Esophagus muscularis mucosa (tissue), 4 donors: ENCODE data around the gene SNED1. TPM values are rescaled to one million over a fixed set of nuclear protein-coding genes. Genes with fewer than 3 reads are reported as not detected.

Experiments used
- DNase-seq: peaks from one replicate; pipeline ENCODE4 v3.0.0-alpha.2; 2017; ENCODE audit errors: extremely low spot score
- H3K27ac ChIP-seq, 4 donors: fragments of 200-600 bp; sonication (generic); replicated peaks in 1 of 4; 1 replicate in 3 of 4; 2 replicates in 1 of 4; pipeline ENCODE4 v1.5.1; 2016 to 2019; ENCODE audit warnings: mild to moderate bottlenecking in 1 of 4
- H3K27me3 ChIP-seq, 4 donors: fragments of 200-600 bp; sonication (generic); one replicate each; pipeline versions ENCODE4 v1.5.1 to v1.6.0; 2016 to 2019
- H3K36me3 ChIP-seq, 4 donors: fragments of 200-600 bp; sonication (generic); one replicate each; pipeline ENCODE4 v1.5.1; 2016 to 2019
- H3K4me1 ChIP-seq, 4 donors: fragments of 200-600 bp; sonication (generic); one replicate each; pipeline ENCODE4 v1.5.1; 2016 to 2019
- H3K4me3 ChIP-seq, 4 donors: fragments of 200-600 bp; sonication (generic); 1 replicate in 2 of 4; 2 replicates in 2 of 4; pipeline ENCODE4 v1.5.1; 2016 to 2019; ENCODE audit warnings: mild to moderate bottlenecking in 4 of 4, moderate library complexity in 1 of 4
- H3K9me3 ChIP-seq, 4 donors: fragments of 200-600 bp; sonication (generic); 1 replicate in 3 of 4; 2 replicates in 1 of 4; pipeline ENCODE4 v1.5.1; 2016 to 2019
- EP300 ChIP-seq: sonication (generic); formaldehyde crosslinking; IDR thresholded peaks from one replicate; pipeline ENCODE4 v1.6.1; 2017; ENCODE audit warnings: antibody characterized with exemption
- POLR2A ChIP-seq: fragments of 450-650 bp; IDR thresholded peaks from one replicate; pipeline ENCODE4 v1.6.1; 2017; ENCODE audit warnings: antibody characterized with exemption, moderate library complexity, mild to moderate bottlenecking, low read depth
- POLR2AphosphoS5 ChIP-seq, 2 donors: sonication (generic); formaldehyde crosslinking; IDR thresholded peaks; one replicate each; pipeline ENCODE4 v1.6.1; 2017; ENCODE audit warnings: antibody characterized with exemption in 2 of 2
- WGBS: methylation state at CpG from one replicate; pipeline ENCODE4 v1.1.5; 2018; 5-methylcytosine and 5-hydroxymethylcytosine counted together
- intact Hi-C: fragments of 100-400 bp; cut with DNase I; formaldehyde crosslinking; loops from one replicate; pipeline ENCODE4 v1.15.1; 2023
- total RNA-seq, 4 donors: library from RNA; depleted of rRNA; stranded (reverse); fragments of >200 nt; gene quantifications; one replicate each; pipeline versions ENCODE4 v1.1.0 to v1.2.1, GENCODE V29; 2016
- TF ChIP-seq, protein P1 (sequence below), 3 experiments: fragments of 200-600 bp in 2 of 3; fragments of 450-650 bp in 1 of 3; sonication (generic) in 2 of 3; IDR thresholded peaks; one replicate each; pipeline ENCODE4 v1.5.1; 2017 to 2019; ENCODE audit warnings: antibody characterized with exemption in 3 of 3, mild to moderate bottlenecking in 2 of 3, moderate library complexity in 1 of 3

Gene SNED1
- total RNA-seq, 4 donors from 2014 or later, result 7.3 to 14.1 (median 11.6) TPM

DNA sequence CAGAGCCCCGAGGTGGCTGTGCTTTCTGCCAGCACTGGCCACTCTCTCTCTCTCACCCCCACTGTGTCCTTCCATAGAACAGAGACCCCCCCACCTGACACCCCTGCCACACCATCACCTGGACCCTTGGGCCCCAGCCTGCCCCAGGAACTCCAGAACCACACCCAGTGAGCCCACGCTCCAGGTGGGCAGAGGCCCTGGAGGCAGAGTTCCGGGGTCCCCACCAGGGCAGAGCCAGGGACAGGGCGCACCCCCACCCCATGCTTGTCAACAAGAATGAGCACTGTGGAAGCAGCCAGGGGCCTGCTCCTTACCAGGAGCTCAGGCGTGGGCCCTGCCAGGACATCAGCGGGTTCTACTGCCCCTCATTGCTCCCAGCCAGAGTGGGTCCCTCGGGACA lies 136.3 kb downstream of the SNED1 start:
- intact Hi-C loops, result no loop called here
- TF ChIP-seq, protein P1, sequence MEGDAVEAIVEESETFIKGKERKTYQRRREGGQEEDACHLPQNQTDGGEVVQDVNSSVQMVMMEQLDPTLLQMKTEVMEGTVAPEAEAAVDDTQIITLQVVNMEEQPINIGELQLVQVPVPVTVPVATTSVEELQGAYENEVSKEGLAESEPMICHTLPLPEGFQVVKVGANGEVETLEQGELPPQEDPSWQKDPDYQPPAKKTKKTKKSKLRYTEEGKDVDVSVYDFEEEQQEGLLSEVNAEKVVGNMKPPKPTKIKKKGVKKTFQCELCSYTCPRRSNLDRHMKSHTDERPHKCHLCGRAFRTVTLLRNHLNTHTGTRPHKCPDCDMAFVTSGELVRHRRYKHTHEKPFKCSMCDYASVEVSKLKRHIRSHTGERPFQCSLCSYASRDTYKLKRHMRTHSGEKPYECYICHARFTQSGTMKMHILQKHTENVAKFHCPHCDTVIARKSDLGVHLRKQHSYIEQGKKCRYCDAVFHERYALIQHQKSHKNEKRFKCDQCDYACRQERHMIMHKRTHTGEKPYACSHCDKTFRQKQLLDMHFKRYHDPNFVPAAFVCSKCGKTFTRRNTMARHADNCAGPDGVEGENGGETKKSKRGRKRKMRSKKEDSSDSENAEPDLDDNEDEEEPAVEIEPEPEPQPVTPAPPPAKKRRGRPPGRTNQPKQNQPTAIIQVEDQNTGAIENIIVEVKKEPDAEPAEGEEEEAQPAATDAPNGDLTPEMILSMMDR (IDR thresholded peaks at IDR 0.05), result no peak
- TF ChIP-seq EP300 (no peak), POLR2A (no peak), POLR2AphosphoS5 (IDR thresholded peaks at IDR 0.05) (no peak)
- Histone ChIP-seq H3K27me3 (no peaks in the 10 kb centered on the region), H3K9me3 (no peaks in the 10 kb centered on the region), H3K4me1 (no peaks in the 10 kb centered on the region), H3K36me3 (peaks cover 0 to 18% (median 9%) of the 10 kb centered on the region in 4 donors), H3K27ac (no peak overlapping the region), H3K4me3 (no peak overlapping the region)
- no peak for DNase-seq
- WGBS, result 91% methylated on average over 5 of the region's 7 CpGs

DNA sequence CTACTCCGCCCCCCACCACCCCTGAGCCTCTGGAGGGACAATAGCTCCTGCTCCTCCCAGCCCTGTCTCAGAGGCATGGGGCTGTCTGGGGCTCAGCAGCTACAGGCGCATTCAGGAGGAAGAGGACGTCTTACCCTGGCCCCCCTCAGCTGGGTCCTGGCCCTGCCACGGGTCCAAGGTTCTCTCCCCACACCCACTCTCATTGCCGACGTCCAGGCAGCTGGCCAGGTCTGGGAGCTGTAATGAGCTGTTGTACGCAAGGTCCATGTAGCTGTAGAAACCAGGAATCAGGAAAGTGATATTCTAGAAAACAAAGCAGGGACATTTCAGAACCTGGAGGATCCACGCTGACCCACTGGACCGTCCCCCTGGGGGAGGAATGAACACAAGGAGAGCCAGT lies 137.3 kb downstream of the SNED1 start:
- 76% methylated on average over 9 of the region's 9 CpGs for WGBS
- intact Hi-C loops, result no loop called here
- no peak overlapping the region for H3K4me3 ChIP-seq
- H3K27ac ChIP-seq, result no peak overlapping the region
- H3K27me3 ChIP-seq, result no peaks in the 10 kb centered on the region
- no peaks in the 10 kb centered on the region for H3K9me3 ChIP-seq
- H3K4me1 ChIP-seq, result no peaks in the 10 kb centered on the region
- H3K36me3 ChIP-seq, result peaks cover 0 to 23% (median 9%) of the 10 kb centered on the region in 4 donors
- TF ChIP-seq POLR2A (no peak), POLR2AphosphoS5 (IDR thresholded peaks at IDR 0.05) (no peak), EP300 (no peak)
- TF ChIP-seq, protein P1 (IDR thresholded peaks at IDR 0.05), result no peak
- no peak for DNase-seq

DNA sequence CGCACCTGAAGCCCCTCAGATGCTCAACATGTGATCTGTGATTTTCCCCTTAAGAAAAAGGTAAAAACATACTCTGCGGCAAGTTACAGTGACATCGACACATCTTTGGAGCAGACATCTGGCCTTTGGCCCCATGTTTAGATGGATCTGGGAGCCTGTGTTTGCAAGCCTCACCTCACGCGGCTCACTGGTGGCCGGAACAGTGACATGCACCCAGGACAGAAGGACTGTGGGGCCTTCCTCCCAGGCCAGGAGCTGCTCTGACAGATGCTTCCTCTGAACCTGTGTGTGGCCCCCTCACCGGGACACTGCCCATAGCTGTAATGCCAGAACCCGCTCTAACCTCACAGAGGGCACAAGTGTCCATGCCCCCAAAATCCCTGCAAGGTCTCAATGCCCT lies 137.8 kb downstream of the SNED1 start:
- Histone ChIP-seq H3K36me3 (peaks cover 0 to 23% (median 9%) of the 10 kb centered on the region in 4 donors), H3K27ac (no peak overlapping the region), H3K27me3 (no peaks in the 10 kb centered on the region), H3K4me1 (no peaks in the 10 kb centered on the region), H3K9me3 (no peaks in the 10 kb centered on the region), H3K4me3 (no peak overlapping the region)
- intact Hi-C loops, result no loop called here
- WGBS, result 93% methylated on average over 7 of the region's 8 CpGs
- TF ChIP-seq, protein P1 (IDR thresholded peaks at IDR 0.05), result no peak
- no peak for TF ChIP-seq EP300
- no peak for TF ChIP-seq POLR2AphosphoS5 (IDR thresholded peaks at IDR 0.05)
- TF ChIP-seq POLR2A, result no peak
- no peak for DNase-seq

DNA sequence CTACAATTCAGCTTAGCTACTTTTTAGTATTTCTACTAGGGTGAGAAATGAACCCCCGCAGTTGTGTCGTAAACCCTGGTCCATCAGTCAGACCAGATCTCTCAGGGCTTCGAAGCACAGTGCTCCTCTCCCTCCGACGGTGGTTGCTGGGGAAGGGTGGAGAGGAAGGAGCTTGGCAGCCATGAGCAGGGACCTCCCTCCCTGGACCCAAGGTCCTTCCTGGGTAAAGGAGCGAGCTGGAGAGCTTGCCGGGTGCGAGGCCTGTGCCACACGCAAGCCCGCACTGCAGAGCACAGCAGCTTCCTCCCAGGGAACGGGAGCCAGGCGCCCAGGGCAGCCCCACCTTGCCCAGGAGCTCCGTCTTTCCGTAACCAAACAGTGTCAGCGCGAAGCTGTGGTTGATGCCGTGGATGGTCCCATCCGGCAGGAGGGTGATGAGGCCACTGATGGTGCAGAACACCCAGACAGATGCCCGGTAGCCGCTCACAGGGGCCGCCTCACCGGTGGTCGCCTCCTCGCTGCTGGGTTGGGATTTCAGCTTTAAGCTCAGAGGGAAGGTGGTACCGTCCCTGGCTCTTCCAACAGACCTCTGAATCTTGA lies 138.3 kb downstream of the SNED1 start:
- intact Hi-C loops, result no loop called here
- Histone ChIP-seq H3K4me3 (no peak overlapping the region), H3K4me1 (no peaks in the 10 kb centered on the region), H3K27me3 (no peaks in the 10 kb centered on the region), H3K27ac (no peak overlapping the region), H3K9me3 (no peaks in the 10 kb centered on the region), H3K36me3 (peaks cover 0 to 23% (median 9%) of the 10 kb centered on the region in 4 donors)
- TF ChIP-seq EP300, result no peak
- 95% methylated on average over 14 of the region's 25 CpGs for WGBS
- no peak for DNase-seq

DNA sequence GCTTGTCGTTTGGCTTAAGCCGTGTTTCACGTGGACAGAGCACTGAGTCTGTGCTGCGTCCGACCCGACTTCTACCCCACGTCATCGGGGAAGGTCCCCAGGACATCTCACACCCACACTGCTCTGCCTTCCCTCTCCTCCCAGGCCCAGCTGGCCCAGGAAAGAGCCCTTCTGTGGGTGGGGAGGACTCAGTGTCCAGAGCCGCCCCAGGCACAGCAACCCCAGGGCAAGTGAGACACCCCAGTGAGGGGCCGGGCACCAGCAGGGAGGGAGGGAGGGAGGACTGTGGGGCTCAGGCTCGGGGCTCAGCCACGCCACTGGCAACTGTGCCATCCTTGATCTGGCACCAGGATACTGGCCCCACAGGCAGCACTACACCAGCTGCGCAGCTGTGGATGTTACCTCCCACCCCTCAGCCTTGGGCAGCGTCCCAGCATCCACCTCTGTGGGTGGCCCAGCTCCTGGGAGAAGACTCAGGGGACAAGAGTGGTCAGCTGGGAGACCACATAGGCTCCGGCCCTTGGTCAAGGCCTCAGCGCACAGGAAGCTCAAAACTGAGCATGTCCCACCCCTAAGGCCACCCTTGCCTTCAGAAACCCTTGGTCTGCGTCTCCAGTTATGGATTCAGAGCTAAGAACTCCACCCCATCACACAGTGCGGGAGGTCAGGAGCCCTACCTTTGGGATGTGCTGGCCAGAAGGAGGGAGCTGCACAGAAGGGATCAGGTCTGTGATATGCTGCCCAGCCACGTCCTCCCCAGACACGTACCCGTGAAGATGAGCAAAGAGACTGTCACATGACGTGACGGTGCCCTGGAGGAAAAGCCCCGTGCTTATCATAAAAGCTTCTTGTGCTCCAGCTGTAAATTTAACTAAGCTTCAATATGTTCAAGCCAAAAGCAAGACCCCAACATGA lies 139.1 kb downstream of the SNED1 start:
- H3K4me1 ChIP-seq, result no peaks in the 10 kb centered on the region
- intact Hi-C loops, result no loop called here
- H3K27ac ChIP-seq, result no peak overlapping the region
- WGBS, result 95% methylated on average over 17 of the region's 24 CpGs
- H3K27me3 ChIP-seq, result no peaks in the 10 kb centered on the region
- peaks cover 0 to 23% (median 9%) of the 10 kb centered on the region in 4 donors for H3K36me3 ChIP-seq
- H3K9me3 ChIP-seq, result no peaks in the 10 kb centered on the region
- TF ChIP-seq, protein P1 (IDR thresholded peaks at IDR 0.05), result no peak
- TF ChIP-seq EP300 (no peak), POLR2A (no peak), POLR2AphosphoS5 (IDR thresholded peaks at IDR 0.05) (no peak)
- H3K4me3 ChIP-seq, result no peak overlapping the region
- no peak for DNase-seq
